ENCODE data around the gene LRFN3. TPM values are rescaled to one million over a fixed set of nuclear protein-coding genes. Genes with fewer than 3 reads are reported as not detected.
"Not testable (repeated sequence)": the region's sequence is repeated elsewhere in the genome, so short reads cannot be mapped to it uniquely, and the experiment has no call there.

The LRFN3 gene
- total RNA-seq, 1 donor from 2014 or later: 14.7 TPM

DNA sequence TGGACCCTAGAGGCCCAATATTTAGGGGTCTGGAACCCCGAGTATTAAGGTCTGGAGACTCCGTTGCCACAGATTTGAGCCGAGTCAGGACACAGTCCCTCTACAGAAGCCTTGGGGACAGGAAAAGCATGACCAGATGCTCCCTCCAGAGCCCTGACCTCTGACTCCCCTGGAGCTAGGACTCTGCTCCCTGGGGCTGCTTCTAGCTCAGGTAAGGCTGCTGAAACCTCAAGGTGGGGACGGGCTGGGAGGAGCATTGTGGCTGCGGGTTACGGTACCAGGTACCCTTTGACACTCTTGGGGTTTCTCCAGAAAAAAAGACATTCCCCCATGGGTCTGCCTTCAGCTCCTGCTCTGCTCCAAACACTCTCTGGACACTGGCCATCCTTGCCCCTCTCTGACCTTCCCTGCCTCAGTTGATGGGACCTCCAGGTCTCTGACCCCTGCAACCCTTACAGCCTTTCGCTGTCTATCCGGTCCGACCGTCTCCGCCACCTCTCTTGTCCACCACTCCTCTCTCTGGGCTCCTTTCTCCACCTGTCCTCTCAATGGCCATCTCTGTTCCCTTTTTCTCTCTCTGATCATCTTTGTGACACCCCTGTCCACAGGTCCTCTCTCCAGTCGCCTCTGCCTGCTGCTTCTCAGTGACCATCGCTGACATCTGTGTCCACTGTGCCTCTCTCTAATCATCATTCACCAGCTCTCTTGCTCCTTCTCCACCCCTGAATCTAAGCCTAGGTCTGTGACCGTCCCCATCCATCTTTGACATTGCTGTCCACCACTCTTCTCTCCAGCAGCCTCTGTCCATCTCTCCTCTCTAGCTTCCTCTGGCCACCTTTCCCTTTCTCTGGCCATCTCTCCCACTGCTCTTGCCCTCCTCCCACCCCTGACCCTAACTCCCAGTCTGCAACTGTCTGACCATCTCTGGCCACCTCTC, 1.4 kb downstream of the LRFN3 start:
- intact Hi-C loops (cut with micrococcal nuclease): no loop called here

DNA sequence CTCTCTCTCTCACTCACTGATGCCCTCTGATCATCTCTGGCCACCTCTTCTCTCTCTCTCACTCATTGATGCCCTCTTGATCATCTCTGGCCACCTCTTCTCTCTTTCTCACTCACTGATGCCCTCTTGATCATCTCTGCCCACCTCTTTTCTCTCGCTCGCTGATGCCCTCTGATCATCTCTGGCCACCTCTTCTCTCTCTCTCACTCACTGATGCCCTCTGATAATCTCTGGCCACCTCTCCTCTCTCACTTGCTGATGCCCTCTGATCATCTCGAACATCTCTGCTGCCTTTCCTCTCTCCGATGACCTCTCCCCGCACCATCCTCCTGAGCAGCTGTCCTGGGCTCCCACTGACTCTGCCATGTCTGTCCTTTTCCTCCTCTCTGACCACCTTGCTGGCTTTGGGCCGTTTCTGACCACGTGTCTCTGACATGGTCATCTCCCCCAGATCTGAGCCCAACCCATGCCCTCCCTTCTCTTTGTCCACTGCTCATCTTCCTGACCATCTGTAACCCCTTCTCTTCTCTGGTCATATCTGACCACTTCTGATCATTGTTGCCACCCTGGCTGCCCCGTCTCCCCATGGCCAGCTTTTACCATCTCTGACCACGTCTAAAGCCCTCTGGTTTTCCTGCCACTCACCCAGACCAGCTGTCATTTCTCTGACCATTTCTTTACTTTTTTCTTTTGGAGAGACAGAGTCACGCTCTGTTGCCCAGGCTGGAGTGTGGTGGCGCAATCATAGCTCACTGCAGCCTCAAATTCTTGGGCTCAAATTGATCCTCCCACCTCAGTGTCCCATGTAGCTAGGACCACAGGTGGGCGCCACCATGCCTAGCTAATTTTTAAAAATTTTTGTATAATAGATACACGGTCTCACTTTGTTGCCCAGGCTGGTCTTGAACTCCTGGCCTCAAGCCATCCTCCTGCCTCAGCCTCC, 2.4 kb downstream of the LRFN3 start:
- intact Hi-C loops (cut with micrococcal nuclease): no loop called here

- intact Hi-C loops (cut with micrococcal nuclease): no loop called here
Observed at GRCh38 chr19:35939307-35940077, 3.3 kb downstream of the LRFN3 start.

GRCh38 chr19:35940078-35940775, 4.1 kb downstream of the LRFN3 start:
- intact Hi-C loops (cut with micrococcal nuclease): no loop called here

- intact Hi-C loops (cut with micrococcal nuclease): no loop called here
Observed at GRCh38 chr19:35940839-35941238, 4.7 kb downstream of the LRFN3 start.

GRCh38 chr19:35942235-35942634, 6.1 kb downstream of the LRFN3 start:
- intact Hi-C loops (cut with micrococcal nuclease): no loop called here

DNA sequence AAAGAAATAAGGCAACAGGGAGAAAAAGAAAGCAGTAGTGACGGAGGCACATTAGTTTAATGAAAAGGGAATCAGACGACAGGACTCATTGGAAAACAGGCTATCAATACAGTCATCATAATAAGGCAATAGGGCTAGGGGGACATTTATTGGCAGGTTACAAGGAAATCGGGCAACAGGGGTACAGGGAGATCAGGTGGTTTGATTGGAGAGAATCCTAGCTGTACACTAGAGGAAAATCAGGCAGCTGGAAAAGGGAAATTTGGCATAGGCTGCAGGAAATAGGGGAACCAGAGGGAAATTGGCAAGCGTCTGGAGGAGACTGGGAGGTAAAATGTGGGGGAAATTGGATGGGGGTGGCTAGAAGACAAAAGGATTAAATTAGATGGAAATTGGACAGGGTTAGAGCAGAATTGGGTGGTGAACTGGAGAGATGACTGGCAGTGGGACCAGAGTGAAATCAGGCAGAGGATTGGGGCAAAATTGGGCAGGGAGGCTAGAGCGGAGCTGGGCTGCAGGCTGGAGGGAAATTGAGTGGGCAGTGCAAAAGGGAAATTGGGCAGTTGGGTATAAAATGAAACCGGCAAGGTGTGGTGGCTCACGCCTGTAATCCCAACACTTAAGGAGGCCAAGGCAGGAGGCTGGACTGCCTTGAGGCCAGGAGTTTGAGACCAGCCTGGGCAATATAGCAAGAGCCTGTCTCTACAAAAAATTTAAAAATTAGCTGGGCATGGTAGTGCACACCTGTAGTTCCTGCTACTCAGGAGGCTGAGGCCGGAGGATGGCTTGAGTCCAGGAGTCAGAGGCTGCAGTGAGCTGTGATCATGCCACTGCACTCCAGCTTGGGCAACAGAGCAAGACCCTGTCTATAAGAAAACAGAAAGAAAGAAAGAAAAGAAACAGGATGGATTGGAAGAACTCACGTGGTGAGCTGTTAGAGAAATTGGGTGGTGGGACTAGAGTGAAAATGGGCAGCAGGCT, 7.4 kb downstream of the LRFN3 start:
- intact Hi-C loops (cut with micrococcal nuclease): no loop called here

- intact Hi-C loops (cut with micrococcal nuclease): no loop called here
Observed at GRCh38 chr19:35944556-35944955, 8.4 kb downstream of the LRFN3 start.

DNA sequence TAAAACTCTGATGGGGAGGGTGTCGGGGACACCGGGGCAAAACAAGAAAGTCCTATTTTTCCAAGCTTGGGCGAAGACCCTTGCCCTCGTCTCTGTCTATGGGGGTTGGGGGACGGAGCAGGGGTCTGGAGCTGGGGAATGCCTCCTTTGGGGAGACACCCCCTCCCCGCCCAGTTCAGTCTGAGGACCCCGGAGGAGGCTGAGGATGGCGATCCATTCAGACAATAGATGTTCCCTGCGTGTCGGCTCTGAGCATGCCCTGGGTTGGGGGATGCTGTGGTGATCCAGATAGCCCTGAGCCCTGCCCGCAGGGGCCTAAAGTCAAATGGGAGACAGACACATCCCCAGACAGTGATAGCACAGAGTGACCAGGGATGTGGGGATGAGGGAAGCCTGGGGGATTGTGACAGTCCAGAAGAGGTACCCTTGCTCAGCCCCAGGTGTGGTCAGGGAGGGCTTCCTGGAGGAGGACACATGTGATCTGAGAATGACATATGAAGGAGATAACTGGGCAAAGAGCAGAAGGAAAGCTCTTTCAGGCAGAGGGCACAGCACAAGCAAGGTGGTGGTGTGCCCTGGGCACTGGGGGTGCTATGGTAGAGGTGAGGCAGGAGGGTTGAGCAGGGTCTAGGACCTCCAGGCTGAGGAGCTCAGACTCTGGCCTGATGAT, 9.1 kb downstream of the LRFN3 start:
- intact Hi-C loops (cut with micrococcal nuclease): no loop called here

DNA sequence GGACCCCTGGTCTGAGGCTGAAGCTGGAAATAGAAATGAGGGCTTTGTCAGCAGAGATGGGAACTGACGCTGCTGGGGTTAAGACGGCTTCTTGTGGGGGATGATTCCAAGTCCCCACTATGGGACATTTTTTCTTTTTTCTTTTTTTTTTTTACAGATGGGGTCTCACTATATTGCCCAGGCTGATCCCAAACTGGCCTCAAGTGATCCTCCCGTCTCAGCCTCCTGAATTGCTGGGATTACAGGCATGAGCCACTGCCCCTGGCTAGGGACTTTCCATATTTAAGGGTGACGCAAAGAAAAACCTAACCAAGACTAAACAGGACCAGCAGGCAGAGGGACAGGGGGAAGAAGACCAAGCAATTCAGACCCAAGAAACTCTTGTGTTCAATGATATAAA, 10.0 kb downstream of the LRFN3 start:
- intact Hi-C loops (cut with micrococcal nuclease): no loop called here

GRCh38 chr19:35949131-35949530, 13.0 kb downstream of the LRFN3 start:
- intact Hi-C loops (cut with micrococcal nuclease): no loop called here

DNA sequence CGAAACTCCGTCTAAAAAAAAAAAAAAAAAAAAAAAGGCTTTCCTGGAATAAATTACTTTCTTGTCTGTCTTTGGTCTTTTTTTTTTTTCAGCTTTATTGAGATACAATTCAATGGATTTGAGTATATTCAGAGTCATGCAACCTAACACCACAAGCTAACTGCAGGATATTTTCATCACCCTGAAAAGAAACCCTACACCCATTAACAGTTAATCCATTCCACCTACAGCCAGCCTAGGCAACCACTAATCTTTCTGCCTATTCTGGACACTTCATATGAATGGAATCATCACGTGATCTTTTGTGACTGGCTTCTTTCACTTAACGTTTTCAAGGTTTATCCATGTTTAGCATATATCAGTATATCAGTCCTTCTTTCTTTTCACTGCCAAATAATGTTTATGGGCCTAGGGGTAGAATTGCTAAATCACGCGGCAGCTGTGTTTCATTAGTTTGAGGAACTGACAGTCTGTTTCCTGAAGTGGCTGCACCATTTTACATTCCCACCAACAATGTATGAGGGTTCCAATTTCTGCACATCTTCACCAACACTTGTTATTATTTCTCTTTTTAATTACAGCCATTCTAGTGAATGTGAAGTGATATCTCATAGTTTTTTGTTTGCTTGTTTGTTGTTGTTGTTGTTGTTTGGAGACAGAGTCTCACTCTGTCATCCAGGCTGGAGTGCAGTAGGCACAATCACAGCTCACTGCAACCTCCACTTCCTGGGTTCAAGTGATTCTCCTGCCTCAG, 19.9 kb downstream of the LRFN3 start:
- intact Hi-C loops (cut with micrococcal nuclease): no loop called here

GRCh38 chr19:35957411-35957810, 21.2 kb downstream of the LRFN3 start:
- intact Hi-C loops (cut with micrococcal nuclease): not testable (repeated sequence)

- intact Hi-C loops (cut with micrococcal nuclease): loop anchor here (1.0 kb wide), 3 partner anchors 37 to 96 kb away; partner anchors contain the start of genes ALKBH6, SDHAF1, THAP8 and WDR62
Observed at GRCh38 chr19:35958660-35959039, 22.5 kb downstream of the LRFN3 start.

DNA sequence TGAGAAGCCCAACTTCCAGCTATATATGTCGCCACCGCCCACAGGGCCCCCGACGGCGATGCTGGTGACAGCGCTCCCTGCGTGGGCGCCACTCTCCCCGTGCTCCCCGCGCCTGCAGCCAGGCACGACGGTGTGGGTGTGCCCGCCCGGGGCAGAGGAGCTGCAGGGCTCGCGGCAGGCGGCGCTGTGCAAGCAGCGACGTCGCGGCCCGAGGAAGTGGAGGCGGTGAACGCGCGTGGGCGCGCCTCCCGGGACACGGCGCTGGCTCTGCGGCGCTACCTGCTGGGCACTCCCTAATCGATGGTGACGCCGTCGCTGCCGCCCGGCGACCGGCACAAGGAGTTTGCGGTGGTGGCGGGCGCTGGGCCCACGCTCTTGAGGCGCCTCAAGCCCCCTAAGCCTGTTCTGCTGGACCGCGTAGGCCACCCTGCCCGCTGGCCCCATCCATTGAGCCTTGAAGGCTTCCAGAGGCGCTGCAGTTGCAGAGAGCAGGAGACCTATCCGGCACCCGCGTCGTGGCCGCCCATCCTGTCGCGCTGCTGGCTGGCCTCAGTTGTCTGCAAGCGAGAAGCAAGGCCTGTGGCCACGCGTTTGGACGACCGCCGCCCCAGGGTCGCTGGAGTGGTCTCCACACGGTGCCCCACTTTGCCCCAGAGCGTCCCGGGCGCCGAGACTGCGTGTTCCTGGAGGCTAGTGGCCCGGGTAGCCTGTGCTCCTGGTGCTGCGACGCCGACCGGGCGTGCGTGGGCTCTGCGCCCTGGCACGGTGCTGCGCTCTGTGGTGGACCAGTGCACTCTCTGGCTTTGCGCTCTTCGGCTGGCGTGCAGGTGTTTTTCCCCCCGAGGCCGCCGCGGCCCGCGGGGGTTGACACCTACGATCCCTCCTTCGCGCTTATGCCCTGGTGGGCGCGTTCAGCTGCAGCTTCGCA, 23.1 kb downstream of the LRFN3 start:
- intact Hi-C loops (cut with micrococcal nuclease): loop anchor here (1.0 kb wide), 3 partner anchors 36 to 95 kb away; partner anchors contain the start of genes ALKBH6, SDHAF1, THAP8 and WDR62

DNA sequence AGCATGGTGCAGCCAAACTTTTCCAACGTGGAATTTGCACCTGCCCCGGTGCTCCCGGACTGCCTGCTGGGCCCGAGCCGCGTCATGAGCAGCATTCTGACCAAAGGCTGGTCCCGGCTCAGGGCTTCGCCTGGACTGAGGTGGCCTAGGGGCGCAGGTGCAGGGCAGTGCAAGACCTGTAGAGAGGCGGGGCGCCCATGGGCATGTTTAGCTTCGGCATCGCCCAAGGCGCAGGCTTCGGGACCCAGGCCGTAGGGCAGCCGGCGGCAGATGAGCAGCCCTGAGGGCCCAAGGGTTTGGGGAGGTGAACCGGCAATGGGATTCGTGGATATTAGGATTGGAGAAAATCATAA, 23.8 kb downstream of the LRFN3 start:
- intact Hi-C loops (cut with micrococcal nuclease): loop anchor here (1.0 kb wide), 3 partner anchors 35 to 94 kb away; partner anchors contain the start of genes ALKBH6, SDHAF1, THAP8 and WDR62

- intact Hi-C loops (cut with micrococcal nuclease): no loop called here
Observed at GRCh38 chr19:35960432-35960972, 24.3 kb downstream of the LRFN3 start.

Data from T-helper 1 cell treated with Interleukin-12 subunit alpha and Interleukin-12 subunit beta and Interleukin-4 antibody, amounts not matched to agents 30 ng/mL and 1 ng/mL, for 36 hours (primary cell).